Activated CD8-positive, alpha-beta T cell treated with anti-CD3 and anti-CD28 coated beads for 36 hours (primary cell): Measurements from ENCODE around the gene FAM3C. TPM values are rescaled to one million over a fixed set of nuclear protein-coding genes. Genes with fewer than 3 reads are reported as not detected.

Experiments used
- ATAC-seq: fragments of 200-7000 bp; cut with Tn5 transposase; one replicate; pipeline ENCODE4 v1.10.0; 2021; ENCODE audit warnings: mild to moderate bottlenecking, moderate library complexity
- CTCF ChIA-PET: fragments of 350-600 bp; sonication (Branson Sonifier 250); formaldehyde crosslinking; loops from one replicate; lab custom pipeline; 2021; ENCODE audit warnings: antibody characterized with exemption; lab: Charles Lee
- POLR2A ChIA-PET: fragments of 350-600 bp; sonication (Branson Sonifier 250); formaldehyde crosslinking; loops from one replicate; lab custom pipeline; 2021; ENCODE audit warnings: antibody characterized with exemption; lab: Charles Lee
- DNase-seq: peaks from one replicate; pipeline ENCODE4 v3.0.0-alpha.2; 2020
- H3K27ac Mint-ChIP-seq: one replicate; pipeline ENCODE4 v1.8.0; 2021; ENCODE audit warnings: mild to moderate bottlenecking, mixed read lengths
- H3K27me3 Mint-ChIP-seq: one replicate; pipeline ENCODE4 v1.8.0; 2021; ENCODE audit warnings: mixed read lengths
- H3K36me3 Mint-ChIP-seq: one replicate; pipeline ENCODE4 v1.8.0; 2021; ENCODE audit warnings: low read depth, mixed read lengths
- H3K4me1 Mint-ChIP-seq: one replicate; pipeline ENCODE4 v1.8.0; 2021; ENCODE audit warnings: low read depth, mixed read lengths
- H3K4me3 Mint-ChIP-seq: one replicate; pipeline ENCODE4 v1.8.0; 2021; ENCODE audit warnings: mild to moderate bottlenecking, moderate library complexity, mixed read lengths
- H3K9me3 Mint-ChIP-seq: one replicate; pipeline ENCODE4 v1.8.0; 2021; ENCODE audit warnings: mixed read lengths
- CTCF ChIP-seq: fragments of 200-600 bp; IDR thresholded peaks from one replicate; pipeline ENCODE4 v1.8.0; 2022; ENCODE audit warnings: antibody characterized with exemption, mild to moderate bottlenecking
- intact Hi-C: fragments of 100-400 bp; cut with micrococcal nuclease; formaldehyde crosslinking; loops from one replicate; pipeline ENCODE4 v1.10.0; 2022
- total RNA-seq, 2 experiments: library from RNA; stranded (reverse); gene quantifications; one replicate each; pipeline ENCODE4 v1.2.3, GENCODE V29; 2021

FAM3C gene
- total RNA-seq, 2 experiments from 2014 or later = 18.6 to 19.1 TPM

GRCh38 chr7:121382473-121382872 is 13.6 kb downstream of the FAM3C start:
- TF ChIP-seq CTCF = no peak
- Mint-ChIP-seq H3K36me3 (peaks cover 30% of the 10 kb centered on the region), H3K27ac (no peak overlapping the region), H3K27me3 (no peaks in the 10 kb centered on the region), H3K4me3 (no peak overlapping the region), H3K4me1 (peaks cover 48% of the 10 kb centered on the region), H3K9me3 (no peaks in the 10 kb centered on the region)
- ATAC-seq (no peak), DNase-seq (no peak)
- intact Hi-C loops = no loop called here
- ChIA-PET CTCF (interaction anchor here (4.5 to 10.8 kb wide), 2 partner anchors 13 to 15 kb away, joined by 23 to 83 read pairs; partner anchors contain the start of gene FAM3C), POLR2A (no interaction called here)

DNA sequence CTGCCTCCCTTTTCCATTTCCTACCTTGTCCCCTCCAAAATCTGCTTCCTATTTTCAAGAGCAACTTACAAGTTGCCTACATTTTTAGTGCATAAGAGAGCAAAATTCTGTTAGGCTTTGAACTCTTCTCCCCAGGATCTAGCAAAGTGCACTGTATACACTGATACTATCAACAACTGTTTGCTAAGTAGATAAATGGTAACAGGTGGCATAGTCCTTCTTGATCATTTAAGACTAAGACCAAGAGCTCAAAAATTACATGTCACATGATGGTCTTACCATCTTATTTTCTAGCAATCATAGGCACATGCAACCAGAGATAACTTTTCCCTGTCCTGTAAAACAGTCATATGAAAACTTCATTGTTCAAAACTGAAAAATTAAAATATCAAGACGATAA is 16.2 kb downstream of the FAM3C start:
- intact Hi-C loops = no loop called here
- no peak overlapping the region for H3K4me3 Mint-ChIP-seq
- no peaks in the 10 kb centered on the region for H3K27me3 Mint-ChIP-seq
- peaks cover 45% of the 10 kb centered on the region for H3K36me3 Mint-ChIP-seq
- H3K27ac Mint-ChIP-seq = no peak overlapping the region
- POLR2A ChIA-PET = interaction anchor here (0.6 to 1.2 kb wide), 2 partner anchors 10 to 16 kb away, joined by 3 read pairs; partner anchors contain the start of gene FAM3C
- CTCF ChIA-PET = interaction anchor here (0.9 to 10.8 kb wide), 5 partner anchors 8 to 16 kb away, joined by 4 to 83 read pairs (median 10); partner anchors contain the start of gene FAM3C
- H3K4me1 Mint-ChIP-seq = peaks cover 41% of the 10 kb centered on the region
- TF ChIP-seq CTCF = no peak
- ATAC-seq = no peak
- no peak for DNase-seq
- no peaks in the 10 kb centered on the region for H3K9me3 Mint-ChIP-seq

GRCh38 chr7:121376979-121377378 is 19.1 kb downstream of the FAM3C start:
- CTCF ChIA-PET = no interaction called here
- H3K4me1 Mint-ChIP-seq = peaks cover 30% of the 10 kb centered on the region
- ATAC-seq (no peak), DNase-seq (no peak)
- H3K36me3 Mint-ChIP-seq = peaks cover 47% of the 10 kb centered on the region
- H3K27ac Mint-ChIP-seq = no peak overlapping the region
- no peak overlapping the region for H3K4me3 Mint-ChIP-seq
- POLR2A ChIA-PET = interaction anchor here (1.2 kb wide), 1 partner anchor 18 kb away, joined by 3 read pairs; no protein-coding TSS in a partner anchor
- TF ChIP-seq CTCF = no peak
- intact Hi-C loops = no loop called here
- no peaks in the 10 kb centered on the region for H3K9me3 Mint-ChIP-seq
- H3K27me3 Mint-ChIP-seq = no peaks in the 10 kb centered on the region

- no peak for TF ChIP-seq CTCF
- Mint-ChIP-seq H3K36me3 (peaks cover 43% of the 10 kb centered on the region), H3K9me3 (no peaks in the 10 kb centered on the region), H3K4me3 (no peak overlapping the region), H3K27me3 (no peaks in the 10 kb centered on the region), H3K4me1 (peaks cover 47% of the 10 kb centered on the region), H3K27ac (peak overlapping the region; percentile 70)
- no peak for ATAC-seq
- ChIA-PET POLR2A (interaction anchor here (1.4 kb wide), 1 partner anchor 23 kb away, joined by 5 read pairs; the partner anchor contains the start of gene FAM3C), CTCF (interaction anchor here (0.8 to 8.5 kb wide), 7 partner anchors 10 to 175 kb away, joined by 3 to 104 read pairs (median 5); partner anchors contain the start of gene FAM3C)
- intact Hi-C loops = loop anchor here (5.0 kb wide), 1 partner anchor 159 kb away; no protein-coding TSS in a partner anchor
- DNase-seq = no peak
These were observed 22.9 kb downstream of the FAM3C start for GRCh38 chr7:121373177-121373576.

GRCh38 chr7:121372376-121373010 is 23.6 kb downstream of the FAM3C start:
- intact Hi-C loops = loop anchor here (5.0 kb wide), 1 partner anchor 160 kb away; no protein-coding TSS in a partner anchor
- H3K36me3 Mint-ChIP-seq = peaks cover 39% of the 10 kb centered on the region
- H3K27me3 Mint-ChIP-seq = no peaks in the 10 kb centered on the region
- CTCF ChIA-PET = interaction anchor here (0.8 to 8.5 kb wide), 8 partner anchors 11 to 176 kb away, joined by 3 to 104 read pairs (median 4); partner anchors contain the start of gene FAM3C
- DNase-seq (peak; percentile 13), ATAC-seq (peak; percentile 81)
- H3K9me3 Mint-ChIP-seq = no peaks in the 10 kb centered on the region
- peaks cover 48% of the 10 kb centered on the region for H3K4me1 Mint-ChIP-seq
- H3K27ac Mint-ChIP-seq = peak overlapping the region; percentile 88
- H3K4me3 Mint-ChIP-seq = peak overlapping the region; percentile 34
- POLR2A ChIA-PET = interaction anchor here (1.4 kb wide), 1 partner anchor 24 kb away, joined by 5 read pairs; the partner anchor contains the start of gene FAM3C
- TF ChIP-seq CTCF = no peak
